ENCODE measurements around the gene SLC12A7.

SLC12A7 gene

GRCh38 chr5:1141834-1142233 is 30.0 kb upstream of the SLC12A7 start:
- no peak for DNase-seq (ENCODE audit: low read depth)
- TF ChIP-seq CTCF (IDR thresholded peaks at IDR 0.05; ENCODE audit: control insufficient read depth, extremely low read depth, insufficient read depth): no peak
- H3K4me3 ChIP-seq (ENCODE audit: low read depth, low read length): no peak overlapping the region

GRCh38 chr5:1140818-1141189 is 28.9 kb upstream of the SLC12A7 start:
- no peak overlapping the region for H3K4me3 ChIP-seq (ENCODE audit: low read depth, low read length)
- no peak for DNase-seq (ENCODE audit: low read depth)
- TF ChIP-seq CTCF (IDR thresholded peaks at IDR 0.05; ENCODE audit: control insufficient read depth, extremely low read depth, insufficient read depth): no peak

- peak; percentile 94 for TF ChIP-seq CTCF (IDR thresholded peaks at IDR 0.05; ENCODE audit: control insufficient read depth, extremely low read depth, insufficient read depth)
- no peak overlapping the region for H3K4me3 ChIP-seq (ENCODE audit: low read depth, low read length)
- peak; percentile 36 for DNase-seq (ENCODE audit: low read depth)
Observed at GRCh38 chr5:1140171-1140817, 28.4 kb upstream of the SLC12A7 start.

DNA sequence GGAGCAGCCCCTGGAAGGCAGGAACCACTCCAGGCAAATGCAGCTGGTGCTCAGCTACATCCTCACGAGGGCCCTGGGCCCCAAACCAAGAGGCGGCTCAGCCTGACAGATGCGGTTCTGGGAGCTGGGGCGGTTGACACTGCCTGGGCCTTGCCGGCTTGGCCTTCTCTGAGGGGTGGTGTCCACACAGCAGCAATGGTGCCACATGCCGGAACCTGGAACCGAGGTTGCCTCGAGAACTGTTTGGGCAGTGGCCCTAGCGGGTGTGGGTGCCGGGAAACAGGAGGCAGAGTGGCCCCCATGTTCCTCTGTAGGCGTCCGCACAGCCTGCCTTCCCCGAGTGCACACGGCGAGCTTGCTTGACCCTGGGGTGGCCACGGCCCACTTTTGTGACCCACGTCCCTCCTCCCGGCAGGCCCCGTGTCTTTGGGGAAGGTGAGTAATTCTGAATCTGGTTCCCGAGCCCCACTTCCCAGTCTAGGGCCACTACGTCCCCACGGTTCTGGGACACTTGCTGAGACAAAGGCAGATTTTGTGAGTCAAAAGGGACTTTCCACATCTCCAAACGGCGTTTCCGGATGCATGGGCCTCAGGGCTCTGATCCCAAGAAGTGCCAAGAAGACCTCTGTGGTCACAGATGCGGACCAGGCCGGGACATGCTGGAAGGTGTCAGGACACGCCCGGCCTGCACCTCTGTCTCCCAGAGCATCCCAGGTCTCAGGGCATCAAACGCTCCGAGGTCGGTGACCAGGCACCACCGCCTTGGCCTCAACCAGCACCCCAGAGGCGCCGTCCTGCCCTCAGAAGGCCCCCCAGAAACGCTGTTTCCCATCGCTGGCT is 27.7 kb upstream of the SLC12A7 start:
- no peak for TF ChIP-seq CTCF (IDR thresholded peaks at IDR 0.05; ENCODE audit: control insufficient read depth, extremely low read depth, insufficient read depth)
- no peak for DNase-seq (ENCODE audit: low read depth)
- no peak overlapping the region for H3K4me3 ChIP-seq (ENCODE audit: low read depth, low read length)

GRCh38 chr5:1138445-1139245 is 26.8 kb upstream of the SLC12A7 start:
- H3K4me3 ChIP-seq (ENCODE audit: low read depth, low read length): no peak overlapping the region
- no peak for TF ChIP-seq CTCF (IDR thresholded peaks at IDR 0.05; ENCODE audit: control insufficient read depth, extremely low read depth, insufficient read depth)
- no peak for DNase-seq (ENCODE audit: low read depth)

DNA sequence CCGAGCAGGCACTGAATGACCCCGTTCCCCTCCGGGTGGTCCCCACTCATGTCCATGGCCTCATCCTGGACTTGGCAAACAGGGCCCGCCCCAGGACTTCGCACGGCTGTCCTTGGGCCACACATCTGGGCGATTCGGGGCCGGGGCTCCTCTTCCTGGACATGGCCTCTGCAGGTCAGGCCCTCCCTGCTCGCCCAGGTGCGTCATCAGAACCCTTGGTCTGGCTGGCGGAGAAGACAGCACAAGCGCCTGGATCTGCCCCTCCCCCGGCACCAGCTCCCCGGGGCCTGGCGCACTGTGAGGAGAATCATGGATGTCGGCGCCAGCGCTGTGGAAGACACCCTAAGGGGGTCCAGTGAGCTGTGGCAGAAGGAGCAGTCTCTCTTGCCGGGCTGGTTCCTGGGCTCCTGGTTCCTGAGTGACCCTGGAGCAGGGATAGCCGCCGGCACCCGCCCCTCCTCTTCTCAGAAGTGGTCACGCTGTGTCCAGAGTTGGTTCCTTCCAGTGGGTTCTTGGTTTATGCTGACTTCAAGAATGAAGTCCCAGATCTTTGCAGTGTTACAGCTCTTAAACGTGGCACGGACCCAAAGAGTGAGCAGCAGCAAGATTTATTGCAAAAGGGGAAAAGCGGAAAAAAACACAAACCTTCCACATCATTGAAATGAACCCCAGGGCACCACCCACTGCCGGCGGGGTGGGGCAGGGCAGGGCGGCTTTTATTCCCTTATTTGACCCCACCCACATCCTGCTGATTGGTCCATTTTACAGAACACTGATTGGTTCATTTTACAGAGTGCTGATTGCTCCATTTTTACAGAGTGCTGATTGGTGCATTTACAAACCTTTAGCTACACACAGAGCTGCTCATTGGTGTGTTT is 25.9 kb upstream of the SLC12A7 start:
- no peak for TF ChIP-seq CTCF (IDR thresholded peaks at IDR 0.05; ENCODE audit: control insufficient read depth, extremely low read depth, insufficient read depth)
- H3K4me3 ChIP-seq (ENCODE audit: low read depth, low read length): no peak overlapping the region
- no peak for DNase-seq (ENCODE audit: low read depth)

Data from LNCaP clone FGC (cell line).